H9 (cell line): ENCODE results near the gene HOXA7. TPM values are rescaled to one million over a fixed set of nuclear protein-coding genes. Genes with fewer than 3 reads are reported as not detected.

Experiments used
- DNase-seq: peaks from one replicate; pipeline ENCODE4 v3.0.0-alpha.2; 2017
- H2AFZ ChIP-seq: one replicate; pipeline ENCODE4 v1.6.1; 2013; ENCODE audit warnings: mild to moderate bottlenecking, low read length, control low read depth, moderate library complexity
- H2AK5ac ChIP-seq: 2 replicates; pipeline ENCODE4 v1.6.1; 2013; ENCODE audit warnings: low read length, control low read depth, mixed read lengths; ENCODE audit not compliant: insufficient read length
- H2BK120ac ChIP-seq: one replicate; pipeline ENCODE4 v1.6.1; 2013; ENCODE audit warnings: low read depth, mild to moderate bottlenecking, low read length, control low read depth, inconsistent platforms; ENCODE audit not compliant: poor library complexity, severe bottlenecking
- H2BK12ac ChIP-seq: 2 replicates; pipeline ENCODE4 v1.6.1; 2013; ENCODE audit warnings: low read length, control low read depth, mixed read lengths, low read depth; ENCODE audit not compliant: insufficient read length
- H2BK15ac ChIP-seq: 2 replicates; pipeline ENCODE4 v1.6.1; 2013; ENCODE audit warnings: low read depth, low read length, control low read depth
- H2BK20ac ChIP-seq: one replicate; pipeline ENCODE4 v1.6.1; 2013; ENCODE audit warnings: low read depth, mild to moderate bottlenecking, low read length, control low read depth, inconsistent platforms; ENCODE audit not compliant: poor library complexity, severe bottlenecking
- H2BK5ac ChIP-seq: 2 replicates; pipeline ENCODE4 v1.6.1; 2013; ENCODE audit warnings: low read length, control low read depth, mixed read lengths; ENCODE audit not compliant: insufficient read length
- H3K14ac ChIP-seq: 2 replicates; pipeline ENCODE4 v1.6.1; 2013; ENCODE audit warnings: low read length, control low read depth; ENCODE audit not compliant: insufficient read depth
- H3K18ac ChIP-seq: 2 replicates; pipeline ENCODE4 v1.6.1; 2013; ENCODE audit warnings: low read depth, mild to moderate bottlenecking, mixed read lengths, low read length, control low read depth; ENCODE audit not compliant: insufficient read length
- H3K23ac ChIP-seq: 2 replicates; pipeline ENCODE4 v1.6.1; 2013; ENCODE audit warnings: low read length, control low read depth, mixed read lengths, low read depth; ENCODE audit not compliant: insufficient read length
- H3K23me2 ChIP-seq: 2 replicates; pipeline ENCODE4 v1.6.1; 2013; ENCODE audit warnings: low read depth, mild to moderate bottlenecking, mixed read lengths, low read length, control low read depth; ENCODE audit not compliant: insufficient read length, poor library complexity, severe bottlenecking
- H3K27ac ChIP-seq: 2 replicates; pipeline ENCODE4 v1.5.1; 2013; ENCODE audit warnings: low read length, control low read depth, mixed read lengths, low read depth; ENCODE audit not compliant: insufficient read length
- H3K27me3 ChIP-seq: 2 replicates; pipeline ENCODE4 v1.6.1; 2013; ENCODE audit warnings: low read length, control low read depth, inconsistent platforms; ENCODE audit not compliant: insufficient read depth
- H3K4ac ChIP-seq: 2 replicates; pipeline ENCODE4 v1.6.1; 2013; ENCODE audit warnings: low read depth, mild to moderate bottlenecking, control low read depth, inconsistent platforms, low read length, moderate library complexity
- H3K4me1 ChIP-seq: 2 replicates; pipeline ENCODE4 v1.6.1; 2013; ENCODE audit warnings: low read length, control low read depth, inconsistent platforms; ENCODE audit not compliant: insufficient read depth
- H3K4me2 ChIP-seq: 2 replicates; pipeline ENCODE4 v1.6.1; 2013; ENCODE audit warnings: low read length, control low read depth, mixed read lengths; ENCODE audit not compliant: insufficient read length, insufficient read depth
- H3K56ac ChIP-seq: 2 replicates; pipeline ENCODE4 v1.6.1; 2013; ENCODE audit warnings: low read depth, mild to moderate bottlenecking, mixed read lengths, low read length, control low read depth; ENCODE audit not compliant: insufficient read length
- H3K79me1 ChIP-seq: 2 replicates; pipeline ENCODE4 v1.6.1; 2013; ENCODE audit warnings: low read depth, mild to moderate bottlenecking, moderate library complexity, low read length, control low read depth, inconsistent platforms; ENCODE audit not compliant: insufficient read depth, poor library complexity, severe bottlenecking
- H3K79me2 ChIP-seq: 2 replicates; pipeline ENCODE4 v1.6.1; 2013; ENCODE audit warnings: low read length, control low read depth, inconsistent platforms; ENCODE audit not compliant: insufficient read depth
- H3K9ac ChIP-seq: 2 replicates; pipeline ENCODE4 v1.6.1; 2013; ENCODE audit warnings: low read length, control low read depth, mixed read lengths; ENCODE audit not compliant: insufficient read length; ENCODE audit errors: extremely low read depth
- H3K9me3 ChIP-seq: one replicate; pipeline ENCODE4 v1.6.1; 2013; ENCODE audit warnings: low read depth, low read length, inconsistent platforms; ENCODE audit not compliant: control insufficient read depth
- H3T11ph ChIP-seq: one replicate; pipeline ENCODE4 v1.6.1; 2013; ENCODE audit warnings: mild to moderate bottlenecking, low read length, control low read depth, inconsistent platforms
- H4K20me1 ChIP-seq: one replicate; pipeline ENCODE4 v1.6.1; 2013; ENCODE audit not compliant: control insufficient read depth, insufficient read length, insufficient read depth
- H4K5ac ChIP-seq: 2 replicates; pipeline ENCODE4 v1.6.1; 2013; ENCODE audit warnings: low read depth, mild to moderate bottlenecking, mixed read lengths, low read length, control low read depth; ENCODE audit not compliant: insufficient read length
- H4K8ac ChIP-seq: replicated peaks from 2 replicates; pipeline ENCODE4 v1.6.1; 2013; ENCODE audit warnings: low read length, control low read depth, mixed read lengths, low read depth; ENCODE audit not compliant: insufficient read length
- H4K91ac ChIP-seq: 2 replicates; pipeline ENCODE4 v1.6.1; 2013; ENCODE audit warnings: low read depth, mild to moderate bottlenecking, moderate library complexity, mixed read lengths, low read length, control low read depth; ENCODE audit not compliant: insufficient read length
- H3K27ac Mint-ChIP-seq, 3 experiments: 2 replicates in 2 of 3; 3 replicates in 1 of 3; pipeline ENCODE4 v1.8.0; 2020 to 2021; ENCODE audit warnings: mixed read lengths in 3 of 3, mild to moderate bottlenecking in 1 of 3, moderate library complexity in 1 of 3
- H3K27me3 Mint-ChIP-seq: 2 replicates; pipeline ENCODE4 v1.8.0; 2021; ENCODE audit warnings: low read depth, mild to moderate bottlenecking, moderate library complexity, mixed read lengths
- H3K36me3 Mint-ChIP-seq, 3 experiments: 2 replicates in 2 of 3; 3 replicates in 1 of 3; pipeline ENCODE4 v1.8.0; 2020 to 2021; ENCODE audit warnings: low read depth in 3 of 3, mixed read lengths in 3 of 3; ENCODE audit not compliant: insufficient read depth in 1 of 3
- H3K4me1 Mint-ChIP-seq, 2 experiments: 2 replicates each; pipeline ENCODE4 v1.8.0; 2020; ENCODE audit warnings: mixed read lengths in 2 of 2
- H3K4me3 Mint-ChIP-seq, 2 experiments: 2 replicates in 1 of 2; 3 replicates in 1 of 2; pipeline ENCODE4 v1.8.0; 2020 to 2021; ENCODE audit warnings: mild to moderate bottlenecking in 2 of 2, mixed read lengths in 2 of 2, moderate library complexity in 1 of 2
- H3K9me3 Mint-ChIP-seq, 2 experiments: 2 replicates in 1 of 2; 3 replicates in 1 of 2; pipeline ENCODE4 v1.8.0; 2020; ENCODE audit warnings: mild to moderate bottlenecking in 2 of 2, mixed read lengths in 2 of 2, moderate library complexity in 1 of 2
- CTCF ChIP-seq: fragments of 200-600 bp; sonication (generic); conservative IDR thresholded peaks from 3 replicates; pipeline ENCODE4 v1.8.0; 2021; ENCODE audit warnings: antibody characterized with exemption, mild to moderate bottlenecking
- WGBS: extraction: QIAGEN DNeasy Blood & Tissue Kit; methylation state at CpG from one replicate; pipeline ENCODE4 v1.1.7; 2013; ENCODE audit warnings: missing lambda C conversion rate, low lambda C conversion rate, mixed read lengths; ENCODE audit not compliant: insufficient read length; ENCODE audit errors: extremely low coverage; 5-methylcytosine and 5-hydroxymethylcytosine counted together
- total RNA-seq: library from RNA; stranded (reverse); gene quantifications from 2 replicates; pipeline ENCODE4 v1.2.1, GENCODE V29; 2021

The HOXA7 gene
- total RNA-seq, 1 experiment from 2014 or later = not detected

- H3K36me3 Mint-ChIP-seq = peaks cover 0 to 2% (median 0%) of the 10 kb centered on the region in 3 experiments; a peak in 3 of 7 replicates
- Histone ChIP-seq H3K79me1 (no peaks in the 10 kb centered on the region), H3K27ac (no peak overlapping the region), H3K23ac (no peak overlapping the region), H2BK12ac (no peak overlapping the region), H3K56ac (no peak overlapping the region), H3K23me2 (peaks cover 5% of the 10 kb centered on the region), H4K8ac (no peak overlapping the region), H3K79me2 (no peaks in the 10 kb centered on the region), H3K4ac (no peak overlapping the region), H2BK20ac (no peak overlapping the region), H4K91ac (no peak overlapping the region), H4K5ac (no peak overlapping the region), H3K27me3 (peaks cover 97% of the 10 kb centered on the region), H2BK120ac (no peak overlapping the region), H3K4me1 (no peaks in the 10 kb centered on the region), H3K9ac (no peak overlapping the region), H2AK5ac (no peak overlapping the region), H2AFZ (no peak overlapping the region), H3K9me3 (no peaks in the 10 kb centered on the region), H3K14ac (no peak overlapping the region), H3K18ac (no peak overlapping the region), H2BK5ac (no peak overlapping the region), H3T11ph (no peak overlapping the region), H2BK15ac (no peak overlapping the region), H4K20me1 (no peaks in the 10 kb centered on the region), H3K4me2 (no peak overlapping the region)
- no peak for DNase-seq
- WGBS = no CpG with 5 or more reads among the region's 13 CpGs
- peaks cover 22 to 24% of the 10 kb centered on the region in 2 experiments for H3K9me3 Mint-ChIP-seq
- H3K27ac Mint-ChIP-seq = no peak overlapping the region; a peak in 1 of 7 replicates
- TF ChIP-seq CTCF = no peak
- H3K4me3 Mint-ChIP-seq = no peak overlapping the region
- peaks cover 100% of the 10 kb centered on the region for H3K27me3 Mint-ChIP-seq
- H3K4me1 Mint-ChIP-seq = peaks cover 10 to 26% of the 10 kb centered on the region in 2 experiments
Observed at GRCh38 chr7:27149842-27150567, 6.5 kb downstream of the HOXA7 start.
